ENCODE measurements around the gene ARHGAP26.

GRCh38 chr5:142908659-142909058 is 138.5 kb downstream of the ARHGAP26 start:
- TF ChIP-seq CTCF (conservative IDR thresholded peaks at IDR 0.05 in 1 of 2, IDR thresholded peaks at IDR 0.05 in 1 of 2; ENCODE audit: low read depth in 1 of 2, low read length in 2 of 2) (no peak), EZH2 (IDR thresholded peaks at IDR 0.05; ENCODE audit: low read length, missing control alignments) (no peak)
